GM21528 (cell line): ENCODE results near the gene RPL36.
A peak's percentile ranks its signal among the peaks of the same experiment; 100 is the strongest.

Source experiments
- ATAC-seq: cut with Tn5 transposase; IDR thresholded peaks from one replicate; pipeline ENCODE4 v1.9.1; 2021; ENCODE audit warnings: mild to moderate bottlenecking, moderate library complexity; ENCODE audit not compliant: unreplicated experiment, low FRiP score

The RPL36 gene

DNA sequence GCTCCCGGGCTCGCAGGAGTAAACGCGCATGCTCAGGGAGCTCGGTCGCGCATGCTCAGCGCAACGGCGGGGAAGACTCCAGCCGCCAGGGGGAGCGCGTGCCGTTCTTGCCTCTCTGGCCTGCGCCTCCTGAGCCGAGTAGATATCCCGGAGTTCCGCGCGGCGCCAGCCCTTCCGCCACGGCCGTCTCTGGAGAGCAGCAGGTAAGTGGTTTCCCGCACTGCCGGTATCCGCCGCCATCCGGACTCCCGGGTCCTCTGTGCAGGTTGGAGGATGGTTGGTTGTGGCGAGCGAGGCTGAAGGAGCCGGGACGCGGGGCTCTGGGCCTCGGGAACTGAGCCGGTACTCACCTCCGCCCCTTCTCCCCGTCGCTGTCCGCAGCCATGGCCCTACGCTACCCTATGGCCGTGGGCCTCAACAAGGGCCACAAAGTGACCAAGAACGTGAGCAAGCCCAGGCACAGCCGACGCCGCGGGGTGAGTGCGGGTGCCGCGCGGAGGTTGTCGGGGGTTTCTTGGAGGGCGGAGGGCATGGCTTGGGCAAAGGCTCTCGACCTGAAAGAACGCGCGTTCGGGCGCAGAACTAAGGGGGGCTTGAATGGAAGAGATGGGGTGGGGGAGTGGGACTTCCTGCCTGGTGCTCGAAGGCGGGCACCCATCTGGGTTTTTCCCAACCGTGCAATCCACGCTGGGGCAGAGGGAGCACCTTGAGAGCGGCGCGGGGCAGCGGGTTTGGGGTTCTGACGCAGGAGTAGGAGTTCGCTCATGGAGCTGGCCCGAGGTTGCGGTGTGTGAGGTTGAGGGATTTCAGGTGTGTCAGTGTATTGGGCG is at the start of gene RPL36:
TSS of gene RPL36 (plus strand) at position 171 of the 830 bp plus-strand sequence. CDS start at position 384, 213 bp downstream.
- ATAC-seq = peak; percentile 52

DNA sequence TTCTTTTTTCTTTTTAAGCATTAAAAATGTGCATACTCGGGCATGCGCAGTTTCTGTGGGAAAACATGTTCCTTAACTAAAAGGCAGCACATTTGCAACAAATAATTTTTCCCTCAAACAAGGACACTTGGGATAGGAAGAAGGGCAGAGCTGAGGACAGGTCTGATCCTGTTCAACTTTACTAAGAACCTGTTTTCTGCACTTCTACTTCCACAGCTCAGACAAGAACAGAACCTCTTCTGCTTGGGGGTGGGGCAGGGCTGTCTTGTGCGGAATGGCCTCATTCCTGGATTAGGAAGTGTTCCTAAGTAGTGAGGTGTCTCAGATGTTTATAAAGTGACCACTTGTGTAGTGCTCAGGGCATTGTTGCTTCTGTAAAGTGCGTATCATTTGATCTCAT is 48.9 kb upstream of the RPL36 start:
- no peak for ATAC-seq

DNA sequence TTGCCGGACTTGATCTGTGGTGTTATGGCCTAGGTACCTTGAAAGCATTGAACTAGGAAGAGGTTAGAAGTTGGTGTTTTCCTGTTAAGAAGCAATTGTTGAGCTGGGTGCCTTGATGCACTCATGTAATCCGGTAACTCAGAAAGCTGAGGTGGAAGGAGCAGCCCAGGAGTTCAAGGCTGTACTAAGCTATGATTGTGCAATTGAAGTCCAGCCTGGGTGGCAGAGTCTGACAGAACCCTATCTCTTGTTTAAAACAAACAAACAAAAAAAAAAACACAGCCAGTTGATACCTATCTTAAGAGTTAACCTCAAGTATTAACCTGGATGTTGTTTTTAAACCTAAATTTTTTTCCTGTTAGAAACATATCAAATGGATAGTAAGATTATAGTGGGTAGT is 47.9 kb upstream of the RPL36 start:
- ATAC-seq = no peak

DNA sequence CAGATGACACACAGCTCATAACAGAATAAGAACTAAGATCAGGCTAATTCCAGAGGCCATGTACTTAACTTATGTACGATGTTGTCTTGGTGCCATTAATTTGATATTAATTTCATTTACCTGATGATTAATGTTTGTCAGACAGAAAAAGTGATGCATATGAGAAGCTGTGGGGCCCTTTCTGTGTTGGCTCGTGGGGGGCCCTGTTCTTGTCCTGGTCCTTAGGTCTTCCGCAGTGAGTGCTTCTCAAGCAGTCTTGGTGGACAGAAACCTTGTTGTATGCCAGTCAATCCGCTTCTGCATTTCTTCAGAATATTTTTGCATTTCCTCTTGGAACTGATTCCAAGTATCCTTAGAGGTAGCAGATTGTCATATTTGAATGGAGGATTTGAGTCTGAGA is 47.0 kb upstream of the RPL36 start:
- no peak for ATAC-seq

DNA sequence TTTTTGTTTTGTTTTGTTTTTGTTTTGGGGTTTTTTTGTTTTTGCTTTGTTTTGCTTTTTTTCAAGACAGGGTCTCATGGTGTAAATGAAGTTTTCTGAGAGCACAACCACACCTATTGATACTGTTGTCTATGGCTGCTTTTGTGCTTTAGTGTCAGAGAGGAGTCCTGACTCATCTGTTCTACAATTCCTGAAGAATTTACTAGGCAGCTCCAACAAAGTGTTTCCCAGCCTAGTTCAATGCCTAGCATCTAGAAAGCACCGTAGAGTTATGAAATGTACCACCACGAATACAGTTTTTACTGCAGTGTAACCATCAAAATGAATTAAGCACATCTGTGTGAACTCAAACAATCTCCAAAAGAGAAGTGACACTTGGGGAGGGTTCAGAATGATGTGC is 46.1 kb upstream of the RPL36 start:
- no peak for ATAC-seq

DNA sequence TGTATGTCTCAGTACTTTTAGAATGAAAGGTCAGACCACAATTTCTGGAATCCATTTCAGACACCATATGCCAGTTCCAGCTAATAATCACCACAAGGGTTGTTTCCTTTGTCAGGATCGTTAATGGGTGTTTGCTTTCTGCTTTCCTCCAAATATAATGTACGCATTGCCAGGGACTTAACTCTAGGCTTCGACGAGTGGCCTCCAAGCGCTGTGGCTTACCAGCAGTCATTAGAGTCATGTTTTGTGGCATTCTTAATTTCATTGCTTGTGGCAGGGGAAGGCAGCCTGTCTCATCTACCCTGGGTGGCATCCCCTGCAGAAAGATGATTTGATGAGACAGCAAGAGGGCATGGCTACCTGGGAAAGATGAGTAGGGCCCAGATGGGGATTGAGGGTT is 44.7 kb upstream of the RPL36 start:
- ATAC-seq = no peak

DNA sequence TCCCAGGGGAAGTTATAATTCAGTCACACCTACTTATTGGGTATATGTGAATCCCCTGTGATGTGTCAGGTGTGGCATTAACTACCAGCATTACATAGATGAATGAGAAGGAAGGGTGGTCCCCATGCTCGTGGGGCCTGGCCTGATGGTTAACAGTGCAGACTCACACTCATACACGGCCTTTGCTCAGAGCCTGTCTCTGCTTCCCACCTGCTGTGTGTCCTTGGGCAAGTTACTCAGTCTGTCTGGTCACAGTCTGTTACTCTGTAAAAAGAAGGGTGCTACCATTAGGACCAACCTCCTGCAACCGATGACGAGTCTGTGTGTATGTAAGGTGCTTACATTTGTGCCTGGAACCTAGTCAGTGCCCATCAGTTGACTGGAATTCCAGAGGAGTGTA is 43.4 kb upstream of the RPL36 start:
- no peak for ATAC-seq

DNA sequence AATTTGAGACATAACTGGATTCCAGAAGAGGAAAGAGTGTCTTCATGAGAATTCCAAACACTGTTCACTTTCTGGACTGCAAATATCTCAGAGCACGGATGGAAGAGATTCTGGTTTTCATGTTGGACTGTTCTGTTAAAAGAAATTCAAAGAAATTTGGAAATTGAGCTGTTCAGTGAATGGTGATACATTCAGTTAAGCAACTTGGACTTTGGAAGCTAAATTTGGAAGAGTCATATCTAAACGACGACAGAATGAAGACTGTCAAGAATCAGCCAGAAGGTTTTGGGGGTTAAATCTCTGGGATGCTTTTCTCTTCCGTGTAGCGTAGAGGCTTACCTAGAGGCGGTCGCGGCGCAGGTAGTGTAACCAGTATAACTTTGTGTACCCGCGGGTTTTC is 41.6 kb upstream of the RPL36 start:
- no peak for ATAC-seq

DNA sequence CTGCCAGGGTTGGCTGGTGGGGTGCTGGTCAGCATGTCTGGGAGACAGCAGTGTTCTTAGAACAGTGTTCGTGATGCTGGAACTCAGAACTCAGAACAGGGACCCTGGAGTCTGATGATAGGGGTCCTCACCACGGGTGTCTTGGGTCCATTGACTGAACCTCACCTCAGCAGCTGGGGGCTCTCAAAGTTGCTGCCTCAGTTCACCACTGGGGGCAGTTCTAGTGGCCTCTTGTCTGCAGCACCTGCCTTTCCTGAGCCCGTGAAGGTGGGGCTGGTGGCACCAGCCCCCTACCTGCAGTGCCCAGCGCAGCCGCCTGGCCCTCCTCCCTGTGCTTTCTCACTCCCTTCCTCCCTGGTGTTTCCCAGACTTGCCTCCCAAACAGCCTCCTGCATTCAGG is 38.7 kb upstream of the RPL36 start:
- ATAC-seq = no peak

DNA sequence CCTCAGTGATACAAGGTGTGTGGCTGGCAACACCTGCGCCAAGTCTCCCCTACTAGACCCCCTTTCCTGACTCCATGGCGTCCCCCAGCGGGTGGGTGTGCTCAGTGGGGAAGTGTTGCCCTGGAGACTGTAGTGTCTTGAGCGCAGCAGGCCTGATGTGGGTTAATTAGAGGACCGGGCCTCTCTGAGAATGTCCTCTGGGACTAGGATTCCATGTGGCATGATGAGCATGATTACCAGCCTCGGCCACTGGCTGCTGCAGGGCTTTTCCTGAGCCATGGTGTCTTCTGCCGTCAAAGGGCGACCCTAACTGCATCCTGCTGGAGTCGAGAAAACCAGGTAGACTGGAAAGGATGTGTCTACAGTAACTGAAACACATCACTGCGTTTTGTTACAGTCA is 37.8 kb upstream of the RPL36 start:
- ATAC-seq = no peak

DNA sequence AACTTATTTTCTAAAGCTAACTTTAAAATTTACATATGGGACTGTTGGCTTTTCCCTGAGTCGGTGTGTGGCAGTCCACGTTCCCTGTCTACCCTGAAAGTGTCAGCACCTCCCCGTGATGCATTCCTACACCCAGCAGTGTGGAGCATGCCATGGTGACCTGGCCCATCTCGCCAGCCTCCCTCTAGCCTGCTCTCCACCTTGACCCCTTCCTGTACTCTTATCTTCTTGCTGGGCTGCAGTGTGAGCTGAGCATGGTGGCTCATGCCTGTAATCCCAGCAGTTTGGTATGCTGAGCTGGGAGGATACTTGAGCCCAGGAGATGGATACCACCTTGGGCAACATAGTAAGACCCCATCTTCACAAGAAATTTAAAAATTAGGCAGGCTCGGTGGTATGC is 35.2 kb upstream of the RPL36 start:
- no peak for ATAC-seq

DNA sequence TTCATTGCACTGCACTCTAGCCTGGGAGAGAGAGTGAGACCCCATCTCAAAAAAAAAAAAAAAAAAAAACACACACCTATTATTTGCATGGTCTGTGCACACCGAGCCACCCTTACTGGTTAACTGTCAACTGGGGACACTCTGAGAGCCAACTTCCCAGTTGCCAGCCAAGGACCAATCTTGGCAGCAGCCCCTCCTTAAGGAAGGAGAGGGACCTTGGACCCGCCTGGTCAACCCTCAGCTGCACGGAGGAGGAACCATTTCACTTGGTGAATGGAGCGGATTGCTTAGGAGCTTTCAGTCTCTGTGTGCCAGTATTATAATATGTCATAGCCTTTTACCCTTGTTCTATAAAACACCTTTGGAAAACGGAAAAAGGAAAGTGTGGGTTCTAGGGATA is 34.7 kb upstream of the RPL36 start:
- no peak for ATAC-seq

DNA sequence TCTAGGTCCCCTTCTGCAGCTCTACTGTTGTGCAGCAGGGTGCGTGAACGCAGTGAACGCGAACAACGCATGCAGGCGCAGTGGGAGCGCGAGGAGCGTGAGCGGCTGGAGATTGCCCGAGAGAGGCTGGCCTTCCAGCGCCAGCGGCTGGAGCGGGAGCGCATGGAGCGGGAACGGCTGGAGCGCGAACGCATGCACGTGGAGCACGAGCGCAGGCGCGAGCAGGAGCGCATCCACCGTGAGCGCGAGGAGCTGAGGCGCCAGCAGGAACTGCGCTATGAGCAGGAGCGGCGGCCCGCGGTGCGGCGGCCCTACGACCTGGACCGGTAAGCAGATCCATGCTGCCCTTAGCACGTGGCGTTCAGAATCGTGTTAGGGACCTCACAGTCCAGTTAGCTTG is 28.6 kb upstream of the RPL36 start:
- no peak for ATAC-seq

DNA sequence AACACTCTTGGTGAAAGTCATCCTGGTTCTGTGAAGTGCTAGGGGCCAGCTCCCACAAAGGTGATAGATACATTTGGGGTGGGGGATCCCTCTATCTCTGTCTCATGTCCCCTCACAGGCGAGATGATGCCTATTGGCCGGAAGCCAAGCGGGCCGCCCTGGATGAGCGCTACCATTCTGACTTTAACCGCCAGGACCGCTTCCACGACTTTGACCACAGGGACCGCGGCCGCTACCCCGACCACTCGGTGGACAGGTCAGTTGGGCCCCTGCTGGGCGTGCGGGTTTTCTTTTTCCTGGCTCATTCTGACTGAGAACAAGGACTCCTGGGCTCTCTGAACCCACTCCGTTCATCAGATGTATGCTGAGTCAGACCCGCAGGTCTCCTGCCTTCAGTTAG is 26.2 kb upstream of the RPL36 start:
- ATAC-seq = no peak

DNA sequence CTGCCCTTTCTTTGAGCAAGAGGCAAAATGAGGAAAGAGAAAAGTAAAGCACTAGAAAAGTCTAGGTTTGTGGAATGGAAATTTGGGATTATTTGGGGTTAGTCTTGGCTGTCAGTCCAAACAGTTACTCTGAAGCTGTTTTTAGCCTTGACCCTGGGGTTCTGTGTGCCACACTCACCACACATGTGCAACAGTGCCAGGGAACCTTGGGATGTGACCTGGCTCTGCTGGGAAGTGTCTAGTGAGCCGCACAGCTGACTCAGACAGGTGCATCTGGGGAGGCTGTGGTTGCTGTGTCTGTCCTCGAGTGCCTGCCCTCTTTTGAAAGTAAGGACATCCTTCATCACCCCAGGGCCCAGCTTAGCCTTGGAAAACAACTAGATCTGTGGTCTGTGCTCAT is 25.6 kb upstream of the RPL36 start:
- no peak for ATAC-seq

DNA sequence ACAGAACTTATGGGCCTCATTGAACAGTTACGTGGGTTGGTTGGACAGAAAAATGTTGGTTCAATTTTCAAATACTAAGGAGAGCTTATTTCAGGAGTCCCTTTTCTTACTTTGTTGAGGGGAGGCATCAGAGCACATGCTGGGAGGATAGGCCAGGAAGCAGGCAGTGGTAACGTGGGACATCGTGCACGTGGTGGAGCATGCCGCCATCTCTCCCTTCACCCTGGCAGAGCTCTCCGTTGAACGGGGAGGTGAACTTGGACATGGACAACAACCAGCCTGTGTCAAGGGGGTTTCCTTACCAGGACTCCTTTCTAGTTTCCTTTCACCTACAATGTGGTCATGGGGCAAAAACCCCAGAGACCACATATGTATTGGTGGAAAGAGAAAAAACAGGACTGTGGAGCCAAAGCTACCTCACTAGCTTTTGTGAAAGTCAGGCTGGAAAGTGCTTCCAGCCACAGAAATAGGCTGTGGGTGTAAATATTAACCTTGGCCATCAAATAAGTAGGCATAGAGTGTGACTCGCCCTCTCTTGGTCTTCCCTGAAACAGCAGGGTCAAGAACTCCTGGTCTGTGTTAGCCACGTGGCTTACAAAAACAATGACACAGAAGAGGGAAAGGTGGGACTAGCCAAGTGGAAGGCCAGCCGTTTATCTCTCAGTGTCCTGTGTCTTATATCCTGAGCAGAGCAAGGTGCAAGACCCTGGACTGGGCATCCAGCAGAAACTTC is 24.1 kb upstream of the RPL36 start:
- no peak for ATAC-seq

DNA sequence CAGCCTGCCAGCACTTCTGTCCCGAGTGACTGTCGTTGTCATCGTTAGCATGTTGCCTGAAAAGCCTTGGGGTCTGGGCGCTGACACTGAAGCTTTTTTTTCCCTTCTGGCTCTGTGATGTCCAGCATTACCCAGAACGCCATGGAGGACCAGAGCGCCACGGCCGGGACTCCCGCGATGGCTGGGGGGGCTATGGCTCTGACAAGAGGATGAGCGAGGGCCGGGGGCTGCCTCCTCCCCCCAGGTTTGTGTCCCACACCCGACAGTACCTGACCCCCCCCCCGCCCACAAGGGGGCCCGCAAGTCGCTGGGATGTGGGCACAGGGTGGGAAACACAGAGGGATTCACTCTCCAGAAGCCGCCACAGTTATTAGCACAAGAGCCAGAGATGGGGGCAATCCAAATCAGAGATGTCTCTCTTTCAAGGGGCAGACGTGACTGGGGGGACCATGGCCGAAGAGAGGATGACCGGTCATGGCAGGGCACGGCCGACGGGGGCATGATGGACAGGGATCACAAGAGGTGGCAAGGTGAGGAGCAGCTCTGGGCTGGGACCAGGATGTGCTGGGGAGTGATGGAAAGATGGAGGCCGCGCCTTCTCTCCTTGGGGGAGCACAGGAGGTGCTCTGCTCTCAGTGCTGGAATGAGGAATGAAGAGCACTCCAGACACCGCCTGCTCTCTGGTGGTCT is 23.0 kb upstream of the RPL36 start:
- no peak for ATAC-seq

DNA sequence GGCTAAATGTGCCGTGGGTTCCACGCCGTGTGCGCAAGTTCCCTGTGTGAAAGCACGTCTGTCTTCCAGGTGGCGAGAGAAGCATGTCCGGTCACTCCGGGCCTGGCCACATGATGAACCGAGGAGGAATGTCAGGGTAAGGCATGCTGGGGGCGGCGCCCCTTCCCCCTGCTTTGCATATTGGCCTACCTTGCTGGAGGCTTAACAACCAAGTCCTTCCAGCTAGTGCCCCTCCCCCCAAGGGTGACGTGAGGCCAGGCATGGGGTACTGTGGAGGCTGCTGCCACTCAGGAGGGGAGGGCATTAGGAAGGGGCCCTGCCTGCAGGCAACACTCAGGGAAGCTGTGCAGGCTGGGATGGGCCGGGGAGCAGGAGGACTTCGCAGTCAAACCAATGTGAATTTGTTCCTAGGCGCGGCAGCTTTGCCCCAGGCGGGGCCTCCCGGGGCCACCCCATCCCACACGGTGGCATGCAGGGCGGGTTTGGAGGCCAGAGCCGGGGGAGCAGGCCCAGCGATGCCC is 22.3 kb upstream of the RPL36 start:
- ATAC-seq = no peak

DNA sequence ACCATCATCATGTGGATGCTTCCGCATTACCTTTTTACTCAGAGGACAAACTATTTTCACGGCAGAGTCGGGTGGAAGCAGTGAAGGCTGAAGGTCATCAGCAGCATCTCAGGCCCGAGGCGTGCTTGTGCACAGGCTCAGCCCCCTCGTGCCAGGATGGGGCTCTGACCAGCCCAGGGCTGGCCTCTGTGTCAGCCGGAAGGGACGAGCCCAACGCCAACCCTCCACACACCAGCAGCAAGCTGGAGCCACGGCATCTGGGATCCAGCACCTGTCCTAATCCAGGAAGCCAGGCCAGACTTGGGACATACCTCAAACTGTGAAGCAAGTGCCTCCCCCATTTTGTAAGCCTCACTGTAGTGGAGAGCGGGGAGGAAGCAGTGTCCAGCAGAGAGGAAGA is 20.9 kb upstream of the RPL36 start:
- no peak for ATAC-seq

DNA sequence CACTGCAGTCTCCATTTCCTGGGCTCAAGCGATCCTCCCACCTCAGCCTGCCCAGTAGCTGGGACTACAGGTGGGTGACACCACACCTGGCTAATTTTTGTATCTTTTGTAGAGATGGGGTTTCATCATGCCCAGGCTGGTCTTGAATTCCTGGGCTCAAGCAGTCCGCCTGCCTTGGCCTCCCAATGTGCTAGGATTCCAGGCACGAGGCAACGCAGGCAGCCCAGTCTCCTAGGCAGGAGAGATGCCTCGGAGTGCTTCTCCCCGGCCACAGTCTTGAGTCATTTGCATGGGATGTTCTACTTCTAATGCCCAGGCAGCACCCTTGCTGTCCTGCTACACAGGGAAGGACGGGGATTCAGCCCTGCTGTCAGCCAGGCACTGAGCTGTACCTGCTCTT is 18.5 kb upstream of the RPL36 start:
- ATAC-seq = no peak

DNA sequence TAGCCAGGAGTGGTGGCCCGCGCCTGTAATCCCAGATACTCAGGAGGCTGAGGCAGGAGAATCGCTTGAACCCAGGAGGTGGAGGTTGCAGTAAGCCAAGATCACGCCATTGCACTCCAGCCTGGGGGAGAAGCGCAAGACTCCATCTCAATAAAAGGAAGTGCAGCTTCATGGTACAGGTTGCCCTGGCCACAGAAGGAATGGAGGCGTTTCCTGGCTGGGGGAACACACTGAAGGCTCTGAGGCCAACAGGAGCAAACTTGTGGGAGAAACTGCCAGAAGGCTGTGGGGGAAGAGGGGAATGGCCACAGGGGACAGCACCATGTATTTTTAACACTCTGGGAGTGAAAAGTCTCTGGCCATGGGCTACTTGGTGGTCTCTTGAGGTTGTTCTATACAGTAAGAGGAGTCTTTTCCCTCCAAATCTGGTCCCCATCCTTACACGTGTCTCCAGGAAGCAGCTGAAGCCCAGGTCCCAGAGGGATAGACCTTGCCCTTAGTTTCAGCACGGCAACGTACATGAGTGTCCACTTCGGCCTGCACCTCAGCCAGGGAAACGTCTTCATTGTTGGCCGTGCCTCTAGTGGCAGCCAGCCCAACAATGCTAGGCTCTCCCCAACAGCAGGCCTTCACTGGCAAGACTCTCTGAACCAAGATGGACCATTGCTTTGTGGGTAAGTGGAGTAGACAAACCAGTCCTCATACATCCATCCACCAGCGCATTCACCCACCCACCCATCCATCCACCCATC is 17.2 kb upstream of the RPL36 start:
- ATAC-seq = no peak
